AML-193 (cell line): ENCODE measurements around the gene JAGN1.
"Not testable (repeated sequence)": the region's sequence is repeated elsewhere in the genome, so short reads cannot be mapped to it uniquely, and the experiment has no call there.

Experiments
- DNase-seq, 2 experiments: peaks; one replicate each; lab custom pipeline; 2025; lab: John Stamatoyannopoulos, UW

Gene JAGN1

DNA sequence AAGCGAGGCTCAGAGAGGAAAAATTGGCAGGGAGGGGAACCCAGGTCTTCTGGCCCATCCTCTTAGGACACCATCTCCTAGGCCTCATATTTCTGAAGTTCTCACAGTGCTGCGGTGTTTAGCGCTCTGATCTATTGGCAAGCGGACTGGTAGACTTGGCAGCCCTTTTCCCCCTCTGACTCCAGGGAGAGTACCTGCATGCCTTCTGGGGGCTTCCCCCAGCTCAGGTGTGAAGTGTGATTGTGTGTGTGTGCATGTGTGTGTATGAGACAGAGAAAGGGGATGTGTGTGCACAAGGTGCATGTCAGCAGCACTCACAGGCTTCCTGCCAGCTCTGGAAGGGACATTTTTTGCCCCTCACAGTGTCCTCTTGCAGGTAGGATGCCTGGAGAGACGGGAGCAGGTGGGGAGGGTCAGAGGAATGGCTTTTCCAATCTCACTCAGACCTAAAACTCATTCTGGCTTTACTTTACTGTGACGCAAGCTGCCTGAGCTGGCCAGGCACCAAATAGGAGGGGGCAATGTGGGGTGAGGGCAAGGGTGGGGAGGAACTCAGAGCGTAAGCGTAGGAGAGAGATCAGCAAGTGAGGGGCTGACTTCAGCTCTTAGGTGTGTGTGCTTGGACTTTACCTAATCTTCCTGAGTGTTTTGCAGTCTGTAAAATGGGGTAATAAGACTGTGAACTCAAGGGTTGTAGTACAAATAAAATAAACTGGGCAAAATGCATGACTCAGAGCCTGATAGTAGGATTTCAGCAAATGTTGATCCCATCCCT, 8.2 kb downstream of the JAGN1 start:
- no peak for DNase-seq

- DNase-seq: no peak
Measured at GRCh38 chr3:9899289-9899791, 8.9 kb downstream of the JAGN1 start.

DNA sequence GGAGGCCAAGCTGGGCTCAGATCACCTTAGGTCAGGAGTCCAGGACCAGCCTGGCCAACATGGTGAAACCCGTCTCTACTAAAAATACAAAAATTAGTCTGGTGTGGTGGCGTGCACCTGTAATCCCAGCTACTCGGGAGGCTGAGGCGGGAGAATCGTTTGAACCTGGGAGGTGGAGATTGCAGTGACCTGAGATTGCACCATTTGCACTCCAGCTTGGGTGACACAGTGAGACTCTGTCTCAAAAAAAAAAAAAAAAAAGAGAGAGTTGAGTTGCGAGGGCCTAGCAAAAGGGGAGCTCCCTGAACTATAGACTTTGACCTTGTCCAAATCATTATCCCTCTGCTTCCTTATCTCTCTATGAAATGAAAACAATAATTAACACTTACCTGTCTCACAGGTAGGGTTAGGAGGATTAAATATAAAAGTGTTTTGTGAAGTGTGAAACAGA, 10.6 kb downstream of the JAGN1 start:
- DNase-seq: not testable (repeated sequence)

- DNase-seq: peak; percentile 47 to 70
Measured at GRCh38 chr3:9901967-9902366, 11.6 kb downstream of the JAGN1 start.

DNA sequence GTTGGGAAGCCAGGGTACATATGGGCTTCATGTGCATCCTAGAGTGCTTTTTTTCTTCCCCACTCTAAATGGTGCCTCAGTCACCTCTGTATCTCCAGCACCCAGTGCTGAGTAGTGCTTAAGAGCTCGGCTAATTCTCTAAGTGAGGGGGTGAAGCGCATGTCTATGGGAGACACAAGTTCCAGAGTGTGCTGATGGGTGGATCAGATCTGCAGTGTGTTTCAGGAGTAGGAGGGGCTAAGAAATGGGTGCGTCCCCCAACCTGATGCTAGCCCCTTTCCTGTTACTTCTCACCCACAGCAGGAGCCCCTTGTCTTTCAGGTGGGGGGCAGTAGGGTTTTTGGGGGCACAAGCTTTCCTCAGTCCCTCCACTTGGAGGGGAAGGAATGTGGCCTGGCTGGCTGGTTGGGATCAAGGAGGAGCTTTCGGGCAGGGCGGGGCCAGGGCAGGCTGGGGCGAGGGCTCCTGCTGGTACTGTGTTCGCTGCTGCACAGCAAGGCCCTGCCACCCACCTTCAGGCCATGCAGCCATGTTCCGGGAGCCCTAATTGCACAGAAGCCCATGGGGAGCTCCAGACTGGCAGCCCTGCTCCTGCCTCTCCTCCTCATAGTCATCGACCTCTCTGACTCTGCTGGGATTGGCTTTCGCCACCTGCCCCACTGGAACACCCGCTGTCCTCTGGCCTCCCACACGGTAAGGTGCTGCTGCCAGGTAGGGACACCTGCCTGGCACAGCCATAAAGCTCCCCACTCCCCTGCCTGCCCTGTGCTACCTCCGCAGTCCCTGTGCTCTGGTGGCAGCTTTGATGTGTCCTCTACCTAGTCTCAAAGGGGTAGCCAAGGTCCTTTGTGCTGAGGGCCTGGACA, 12.2 kb downstream of the JAGN1 start, which contains the start of gene IL17RE:
Gene IL17RE, plus strand, starts transcription at position 477 of the 866 bp plus-strand sequence. Its CDS starts 85 bp downstream, at position 562.
- no peak for DNase-seq

DNA sequence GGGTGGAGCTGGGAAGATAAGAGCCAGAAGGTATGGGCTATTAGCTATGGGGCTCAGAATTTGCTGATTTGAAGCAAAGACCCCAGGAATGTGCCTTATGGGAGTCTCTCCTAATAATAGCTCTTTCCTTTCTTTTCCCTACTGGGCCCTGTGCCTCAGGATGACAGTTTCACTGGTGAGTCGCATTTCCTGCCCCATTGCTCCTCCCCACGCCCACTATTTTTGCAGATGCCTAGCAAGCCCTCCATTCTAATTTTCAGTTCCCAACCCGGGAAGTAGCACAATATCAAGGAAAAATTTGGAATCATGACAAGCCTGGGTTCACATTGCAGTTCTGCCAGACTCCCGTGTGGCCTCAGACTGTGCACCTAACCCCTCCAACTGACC, 12.8 kb downstream of the JAGN1 start:
- no peak for DNase-seq

GRCh38 chr3:9903904-9904303, 13.5 kb downstream of the JAGN1 start:
- DNase-seq: no peak

GRCh38 chr3:9906480-9906879, 16.1 kb downstream of the JAGN1 start:
- DNase-seq: no peak

- DNase-seq: no peak
Measured at GRCh38 chr3:9908286-9908685, 17.9 kb downstream of the JAGN1 start.

DNA sequence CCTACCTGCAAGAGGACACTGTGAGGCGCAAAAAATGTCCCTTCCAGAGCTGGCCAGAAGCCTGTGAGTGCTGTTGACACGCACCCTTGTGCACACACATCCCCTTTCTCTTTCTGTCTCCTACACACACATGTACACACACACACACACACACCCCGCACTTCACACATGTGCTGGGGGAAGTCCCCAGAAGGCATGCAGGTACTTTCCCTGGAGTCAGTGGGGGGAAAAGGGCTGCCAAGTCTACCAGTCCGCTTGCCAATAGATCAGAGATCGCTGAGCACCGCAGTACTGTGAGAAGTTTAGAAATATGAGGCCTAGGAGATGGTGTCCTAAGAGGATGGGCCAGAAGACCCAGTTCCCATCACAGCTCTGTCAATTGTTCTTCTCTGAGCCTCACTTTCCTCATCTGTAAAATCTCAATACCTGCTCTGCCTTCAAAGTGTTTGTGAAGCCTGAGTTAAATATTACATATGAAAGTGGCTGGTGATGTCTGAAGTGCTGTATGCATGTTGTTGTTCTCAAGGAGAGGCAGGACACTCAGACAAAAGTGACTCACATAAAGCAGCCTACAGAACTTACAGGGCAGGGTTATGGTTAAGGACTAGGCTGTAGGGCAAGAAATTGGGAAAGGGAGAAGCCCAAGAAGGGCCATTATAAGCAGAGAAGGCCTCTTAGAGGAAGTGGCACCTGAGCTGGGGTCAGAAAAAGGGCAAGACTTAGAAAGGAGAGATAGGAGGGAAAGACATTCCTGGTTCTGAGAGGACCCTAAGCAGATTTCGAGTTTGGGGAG, 19.0 kb downstream of the JAGN1 start:
- no peak for DNase-seq

- DNase-seq: no peak
Measured at GRCh38 chr3:9911863-9912262, 21.5 kb downstream of the JAGN1 start.

DNA sequence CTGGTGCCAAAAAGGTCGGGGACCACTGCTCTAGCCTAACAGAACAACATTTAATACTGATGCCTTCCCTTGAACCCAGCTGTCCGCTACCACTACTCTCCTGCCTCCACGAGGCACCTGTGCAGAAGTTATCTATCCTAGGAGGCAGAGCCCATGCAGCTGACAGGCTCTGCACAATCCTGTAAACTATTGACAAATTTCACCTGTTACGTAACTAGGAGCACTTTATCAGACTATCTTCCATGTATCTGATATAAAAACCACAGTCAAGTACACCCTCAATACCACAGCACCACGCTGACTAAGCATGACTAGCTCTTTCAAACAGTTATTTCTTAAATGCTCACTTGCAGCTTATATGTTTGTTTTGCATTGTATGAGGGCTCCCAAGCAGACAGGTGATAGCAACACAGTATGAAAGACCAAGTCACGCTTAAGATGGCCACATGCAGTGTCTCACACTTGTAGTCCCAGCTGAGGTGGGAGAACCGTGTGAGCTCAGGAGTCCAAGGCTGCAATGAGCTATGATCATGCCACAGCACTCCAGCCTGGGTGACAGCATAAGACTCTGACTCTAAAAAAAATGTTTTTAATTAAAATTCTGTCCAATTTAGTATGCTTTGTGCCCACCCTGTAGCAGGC, 22.0 kb downstream of the JAGN1 start:
- DNase-seq: peak; percentile 69 to 85

DNA sequence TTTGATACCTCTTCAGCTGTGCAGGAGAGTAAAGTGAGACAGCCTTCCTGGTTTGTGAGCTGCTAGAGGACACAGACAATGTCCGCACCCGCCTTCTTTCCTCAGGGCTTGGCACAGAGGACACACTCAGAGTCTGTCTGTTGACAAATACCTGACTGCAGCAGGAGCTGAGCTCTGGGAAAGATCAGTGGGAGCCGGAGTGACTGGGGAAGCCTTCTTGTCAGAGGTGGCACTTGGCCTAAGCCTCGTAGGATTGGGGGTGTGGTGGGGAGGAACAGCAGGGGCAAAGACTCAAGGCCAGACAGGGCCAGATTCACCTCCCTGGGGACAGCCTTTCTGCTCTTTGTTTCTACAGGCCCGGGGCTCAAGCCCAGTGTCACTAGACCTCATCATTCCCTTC, 23.2 kb downstream of the JAGN1 start:
- DNase-seq: no peak

GRCh38 chr3:9914011-9914410, 23.6 kb downstream of the JAGN1 start:
- DNase-seq: no peak

- DNase-seq: peak in 1 of 2 experiments; percentile 47
Measured at GRCh38 chr3:9914559-9915253, 24.3 kb downstream of the JAGN1 start.

- peak; percentile 41 to 57 for DNase-seq
Measured at GRCh38 chr3:9915254-9916141, 25.1 kb downstream of the JAGN1 start.

- no peak for DNase-seq
Measured at GRCh38 chr3:9916346-9916733, 25.9 kb downstream of the JAGN1 start.

DNA sequence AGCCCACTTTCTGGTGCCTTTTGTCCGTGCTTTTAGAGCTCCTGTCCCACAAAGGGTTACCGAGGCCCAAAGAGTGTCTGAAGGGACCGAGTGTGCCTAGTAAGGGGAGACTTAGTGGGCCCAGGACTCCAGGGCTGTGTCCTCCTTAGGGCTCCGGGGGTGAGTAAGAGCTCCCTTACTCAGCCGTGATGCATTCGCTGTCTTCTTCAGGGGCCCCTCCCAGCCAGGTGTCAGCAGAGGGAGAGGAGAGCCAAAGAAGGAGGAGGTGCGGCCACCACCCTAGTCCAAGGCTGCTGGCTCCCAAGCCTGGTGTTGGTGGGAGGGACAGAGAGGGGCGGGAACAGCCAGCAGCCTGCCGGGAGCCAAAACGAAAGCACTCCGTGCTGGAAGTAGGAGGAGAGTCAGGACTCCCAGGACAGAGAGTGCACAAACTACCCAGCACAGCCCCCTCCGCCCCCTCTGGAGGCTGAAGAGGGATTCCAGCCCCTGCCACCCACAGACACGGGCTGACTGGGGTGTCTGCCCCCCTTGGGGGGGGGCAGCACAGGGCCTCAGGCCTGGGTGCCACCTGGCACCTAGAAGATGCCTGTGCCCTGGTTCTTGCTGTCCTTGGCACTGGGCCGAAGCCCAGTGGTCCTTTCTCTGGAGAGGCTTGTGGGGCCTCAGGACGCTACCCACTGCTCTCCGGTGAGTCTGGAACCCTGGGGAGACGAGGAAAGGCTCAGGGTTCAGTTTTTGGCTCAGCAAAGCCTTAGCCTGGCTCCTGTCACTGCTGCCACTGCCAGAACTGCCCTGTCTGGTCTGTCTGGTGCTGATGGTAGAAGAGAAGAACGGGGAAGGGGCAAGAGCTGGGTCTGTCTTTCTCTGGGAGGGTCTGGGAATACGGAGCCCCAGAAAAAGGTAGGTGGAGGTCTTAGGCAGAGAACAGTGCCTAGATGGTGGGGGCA, 26.6 kb downstream of the JAGN1 start, which contains the start of gene IL17RC:
Gene IL17RC, plus strand, starts transcription at position 365 of the 947 bp plus-strand sequence. Its CDS starts 218 bp downstream, at position 583.
- no peak for DNase-seq
